CD4-positive, alpha-beta T cell treated with Interleukin-2 at 100 ng/mL for 4 hours (primary cell): ENCODE results near the gene PACS2.

Source experiments
- DNase-seq: peaks from one replicate; pipeline ENCODE4 v3.0.0-alpha.2; 2020; ENCODE audit warnings: low spot score

PACS2 gene

DNA sequence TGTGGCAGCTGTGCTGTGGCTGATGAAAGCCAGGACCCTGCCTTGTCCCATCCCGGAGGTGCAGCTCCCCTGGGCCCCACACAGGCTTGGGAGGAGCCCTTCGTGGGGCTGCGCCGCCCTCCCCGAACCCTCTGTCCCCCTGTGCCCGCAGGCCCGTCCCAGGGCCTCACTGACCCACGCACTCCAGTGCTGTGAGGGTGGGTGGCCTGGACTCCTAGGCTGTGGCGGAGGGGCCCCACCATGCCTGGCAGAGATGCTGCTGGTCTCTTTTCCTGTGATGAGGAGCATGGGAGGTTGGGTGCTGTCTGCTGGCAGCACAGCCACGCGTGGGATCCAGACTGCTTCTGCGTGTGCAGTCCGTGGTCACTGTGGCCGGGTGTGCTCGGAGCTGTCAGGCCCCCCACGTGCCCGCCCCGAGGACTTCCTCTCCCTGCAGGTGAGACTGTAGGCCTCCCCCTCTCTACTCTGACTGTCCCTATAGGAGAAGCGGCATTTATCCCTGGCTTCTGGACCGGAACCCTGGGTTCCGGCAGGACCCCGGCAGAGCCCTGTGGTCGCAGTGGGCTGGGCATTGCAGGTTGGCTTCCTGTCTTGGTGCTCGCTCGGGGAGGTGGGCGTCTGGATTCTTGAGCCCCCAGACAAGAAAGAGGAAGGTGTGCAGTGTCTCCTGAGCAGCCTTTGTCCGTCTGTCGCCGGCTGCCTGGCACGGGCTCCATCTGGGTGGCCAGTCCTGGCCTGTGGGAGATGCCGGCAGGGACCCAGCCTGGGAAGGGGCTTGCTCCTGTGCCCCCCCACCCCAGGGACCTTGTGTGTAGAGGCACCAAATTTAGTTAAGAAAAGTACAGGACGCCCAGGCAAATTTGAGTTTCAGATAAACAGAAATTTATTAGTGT, 107.4 kb downstream of the PACS2 start:
- DNase-seq = no peak

DNA sequence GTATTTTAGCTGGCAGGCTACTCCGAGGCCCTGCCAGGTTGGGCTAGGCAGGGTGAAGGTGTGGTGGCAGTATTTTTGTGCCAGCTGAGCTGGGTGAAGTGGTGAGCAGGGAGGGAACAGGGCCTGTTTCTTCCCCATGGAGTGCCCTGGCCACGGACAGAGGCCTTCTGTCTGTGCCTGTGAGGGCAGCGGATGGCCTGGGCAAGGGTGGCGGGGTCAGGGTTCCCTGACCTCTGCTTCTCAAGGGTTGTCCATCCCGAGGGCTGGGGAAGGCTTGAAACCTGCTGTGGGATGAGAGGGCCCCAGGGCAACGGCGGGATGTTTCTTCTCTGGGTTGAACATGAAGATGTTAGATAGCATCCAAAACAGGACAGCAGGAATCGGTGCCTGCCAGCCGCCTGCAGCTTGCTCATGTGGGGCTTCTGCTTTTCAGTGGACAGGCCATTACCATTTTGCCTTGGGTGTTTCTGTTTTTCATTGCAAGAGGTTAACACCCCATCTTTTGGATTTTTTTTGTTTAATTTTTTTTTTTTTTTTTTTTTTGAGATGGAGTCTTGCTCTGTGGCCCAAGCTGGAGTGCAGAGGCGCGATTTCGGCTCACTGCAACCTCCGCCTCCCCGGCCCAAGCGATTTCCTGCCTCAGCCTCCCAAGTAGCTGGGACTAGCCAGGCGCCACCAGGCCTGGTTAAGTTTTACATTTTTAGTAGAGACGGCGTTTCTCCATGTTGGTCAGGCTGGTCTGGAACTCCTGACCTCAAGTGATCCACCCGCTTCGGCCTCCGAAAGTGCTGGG, 108.3 kb downstream of the PACS2 start:
- DNase-seq = no peak

GRCh38 chr14:105423488-105424195, 109.1 kb downstream of the PACS2 start:
- no peak for DNase-seq

DNA sequence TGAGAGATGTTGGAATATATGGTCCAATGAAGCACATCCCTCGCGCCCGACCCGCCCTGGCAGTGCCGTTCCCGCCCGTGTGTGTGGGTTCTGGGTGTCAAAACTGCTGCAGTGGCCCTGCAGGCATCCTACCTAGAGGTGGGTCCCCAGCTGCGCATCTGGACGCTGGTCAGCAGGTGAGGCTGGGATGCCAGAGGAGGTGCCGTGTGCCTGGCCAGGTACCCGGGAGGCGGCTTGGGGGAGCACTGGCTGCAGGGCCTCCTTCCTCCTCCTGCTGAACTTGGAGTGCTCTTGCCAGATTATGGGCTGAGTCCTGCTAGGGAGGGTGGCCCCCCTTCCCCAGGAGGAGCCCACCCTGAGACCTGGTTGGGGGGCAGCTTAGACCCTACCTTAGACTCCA, 110.3 kb downstream of the PACS2 start:
- no peak for DNase-seq

- no peak for DNase-seq
These were observed 111.3 kb downstream of the PACS2 start for GRCh38 chr14:105425823-105426247.

DNA sequence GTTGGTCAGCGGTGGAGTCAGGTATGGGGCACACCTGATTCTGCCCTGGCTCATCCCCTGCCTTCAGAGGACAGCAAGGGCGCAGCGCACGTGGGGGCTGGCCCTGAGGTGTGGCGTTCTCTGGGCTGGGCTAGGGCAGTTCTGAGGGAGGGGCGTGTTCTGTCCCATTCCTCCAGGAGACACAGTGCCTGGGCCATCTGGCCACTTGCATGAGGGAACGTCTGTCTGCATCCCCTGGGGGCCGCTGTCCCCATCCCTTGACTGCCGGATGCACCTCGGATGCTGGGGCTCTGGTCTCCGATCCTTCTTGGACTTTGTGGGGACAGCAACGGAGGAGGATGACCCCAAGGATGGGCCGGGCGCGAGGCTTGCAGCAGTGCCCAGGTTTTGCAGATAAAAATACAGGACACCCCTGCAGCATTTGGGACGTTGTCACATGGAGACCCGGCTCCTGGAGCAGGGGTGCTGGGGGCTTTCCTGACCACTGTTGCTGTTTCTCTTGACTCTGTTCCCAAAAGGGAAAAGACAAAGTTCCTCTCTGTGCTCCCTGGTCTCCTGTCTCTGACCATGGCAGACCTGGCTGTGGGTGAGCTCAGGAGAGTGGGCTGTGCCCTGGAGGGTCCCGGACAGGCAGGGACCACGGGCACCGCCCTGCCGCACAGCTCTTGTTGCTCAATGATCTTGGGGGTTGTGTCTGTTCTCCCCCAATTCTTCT, 112.0 kb downstream of the PACS2 start:
- no peak for DNase-seq

GRCh38 chr14:105427412-105427811, 112.9 kb downstream of the PACS2 start:
- DNase-seq = no peak

GRCh38 chr14:105427936-105428485, 113.5 kb downstream of the PACS2 start:
- no peak for DNase-seq

GRCh38 chr14:105430042-105430441, 115.5 kb downstream of the PACS2 start:
- no peak for DNase-seq

GRCh38 chr14:105430565-105430964, 116.0 kb downstream of the PACS2 start:
- DNase-seq = no peak

- no peak for DNase-seq
These were observed 116.7 kb downstream of the PACS2 start for GRCh38 chr14:105431256-105431655.

GRCh38 chr14:105432657-105433056, 118.1 kb downstream of the PACS2 start:
- DNase-seq = no peak

DNA sequence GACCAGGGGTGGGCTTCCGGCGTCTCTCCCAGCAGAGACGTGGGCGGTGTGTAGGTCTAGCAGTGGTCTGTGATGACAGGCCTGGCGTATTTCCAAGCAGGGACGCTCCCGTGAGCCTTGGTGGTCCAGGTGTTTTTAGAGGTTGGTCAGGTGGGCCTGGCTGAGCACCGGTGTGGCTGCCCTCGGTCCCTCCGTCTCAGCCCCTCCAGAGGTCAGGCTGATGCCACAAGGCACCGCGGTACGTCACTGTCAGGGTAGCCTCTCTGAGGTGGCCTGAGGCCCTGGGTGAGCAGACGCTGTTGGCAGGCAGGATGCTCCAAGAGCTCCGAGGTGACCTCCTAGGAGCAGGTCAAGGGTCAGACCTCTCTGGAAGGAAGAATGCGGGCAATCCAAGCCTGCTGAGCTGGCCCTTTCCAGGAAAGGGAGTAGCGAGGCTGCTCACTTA, 118.6 kb downstream of the PACS2 start:
- no peak for DNase-seq

DNA sequence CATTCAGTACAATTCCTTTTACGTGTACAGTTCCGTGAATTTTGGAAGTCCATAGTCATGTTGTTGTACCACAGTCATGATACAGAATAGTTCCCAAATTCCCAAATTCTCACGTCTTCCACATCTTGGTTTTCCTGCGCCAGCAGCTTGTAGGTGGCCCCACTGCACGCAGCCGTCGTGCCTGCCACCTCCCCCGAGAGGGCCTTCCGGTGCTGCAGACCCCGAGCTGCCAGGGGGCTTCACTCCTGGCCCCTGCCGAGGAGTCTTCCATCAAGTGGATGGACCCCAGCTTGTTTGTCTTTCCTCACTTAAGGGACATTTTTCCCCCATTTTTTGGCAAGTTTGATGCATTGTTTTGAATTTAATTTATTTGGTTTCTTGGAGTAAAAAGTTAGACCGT, 121.9 kb downstream of the PACS2 start:
- no peak for DNase-seq

- no peak for DNase-seq
These were observed 122.6 kb downstream of the PACS2 start for GRCh38 chr14:105436891-105437722.

DNA sequence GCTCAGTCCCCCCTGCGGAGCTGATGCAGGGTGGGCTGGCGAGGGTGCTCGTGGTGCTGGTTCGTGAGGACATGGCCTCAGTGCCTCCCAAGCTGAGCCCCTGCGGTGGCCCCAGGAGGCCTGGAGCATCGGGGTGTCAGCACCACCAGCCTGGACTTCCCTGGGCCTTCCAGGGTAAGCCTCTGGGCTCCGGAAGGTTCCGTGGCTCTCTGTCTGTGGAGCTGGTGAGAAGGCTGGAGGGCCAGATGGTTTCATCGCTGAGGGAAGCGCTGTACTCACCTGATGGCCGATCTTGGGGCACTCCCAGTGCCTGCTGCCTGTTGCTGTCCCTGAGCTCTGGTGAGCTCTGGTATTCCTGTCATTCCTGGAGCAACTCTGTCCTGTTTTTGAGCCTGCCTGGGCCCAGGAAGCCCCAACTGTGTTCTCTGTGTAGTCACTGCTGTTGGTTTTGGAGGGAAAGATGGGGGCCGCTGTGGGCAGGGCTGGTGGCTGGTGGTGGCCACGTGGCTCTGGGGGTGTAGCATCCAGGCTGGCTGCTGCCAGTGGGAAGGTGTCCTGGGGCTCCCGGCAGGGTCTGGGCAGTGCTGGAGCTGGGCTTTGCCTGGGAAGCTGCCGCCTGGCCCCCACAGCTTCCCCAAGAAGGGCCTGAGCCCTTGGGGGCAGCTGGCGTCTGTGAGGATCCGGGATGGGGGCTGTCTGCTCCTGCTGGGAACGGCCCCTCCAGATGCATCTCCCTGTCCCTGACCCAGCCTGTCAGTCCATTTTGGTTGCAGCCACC, 123.4 kb downstream of the PACS2 start:
- no peak for DNase-seq

DNA sequence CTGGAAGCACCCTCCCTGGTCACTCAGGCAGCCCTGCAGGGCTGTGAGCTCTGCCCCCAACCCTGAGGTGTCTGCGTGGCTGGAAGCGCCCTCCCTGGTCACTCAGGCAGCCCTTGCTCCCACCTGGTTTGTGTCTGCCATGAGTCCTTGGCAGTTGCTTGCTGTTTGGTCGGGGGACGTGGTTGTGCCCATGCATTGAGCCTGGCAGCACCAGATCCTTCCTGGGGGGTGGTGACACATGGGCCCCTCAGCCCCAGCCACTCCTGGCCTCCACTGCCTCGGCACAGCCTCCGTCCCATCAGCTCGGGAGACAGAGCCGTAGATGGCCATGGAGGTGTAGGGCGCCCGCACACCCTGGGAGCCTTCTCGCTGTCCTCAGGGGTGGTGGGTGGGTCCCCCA, 124.6 kb downstream of the PACS2 start:
- no peak for DNase-seq

- DNase-seq = no peak
These were observed 125.4 kb downstream of the PACS2 start for GRCh38 chr14:105439710-105440553.

GRCh38 chr14:105440554-105440900, 126.0 kb downstream of the PACS2 start:
- DNase-seq = no peak
